Measurements from ENCODE around the gene CFAP119.

GRCh38 chr16:30761427-30761927 lies 385 bp downstream of the CFAP119 start:
- TF ChIP-seq EZH2phosphoT487 (IDR thresholded peaks at IDR 0.05; ENCODE audit: unreplicated experiment) = no peak
- TF ChIP-seq CTCF (conservative IDR thresholded peaks at IDR 0.05; ENCODE audit: low read depth in 2 of 2) = no peak
- TF ChIP-seq EZH2 (IDR thresholded peaks at IDR 0.05; ENCODE audit: low read depth, unreplicated experiment) = no peak
- no peak; the same call in 1 of the 2 replicates for TF ChIP-seq POLR2AphosphoS5 (IDR thresholded peaks at IDR 0.05; ENCODE audit: low read depth)
- no peak for TF ChIP-seq CREB1 (CRISPR knock-in tag; IDR thresholded peaks at IDR 0.05; ENCODE audit: low read depth)
- TF ChIP-seq ETS1 (IDR thresholded peaks at IDR 0.05) = no peak
- TF ChIP-seq NANOG (IDR thresholded peaks at IDR 0.05; ENCODE audit: borderline replicate concordance) = no peak
- no peak for TF ChIP-seq ZNF114 (CRISPR knock-in tag; IDR thresholded peaks at IDR 0.05)

All from GM23338 (cell line).